H1 (cell line): ENCODE measurements around the gene TNFSF4.

Experiments
- ATF2 ChIP-seq: IDR thresholded peaks from 2 replicates; pipeline ENCODE4 v1.6.1; 2012; ENCODE audit warnings: low read length, inconsistent platforms
- BACH1 ChIP-seq: IDR thresholded peaks from 2 replicates; pipeline ENCODE4 v1.6.1; 2012; ENCODE audit warnings: low read length, improper control_type of control experiment
- CBX5 ChIP-seq: fragments of 300-800, 300-1000 bp; sonication (generic); IDR thresholded peaks from 2 replicates; pipeline ENCODE4 v1.7.1; 2016; ENCODE audit warnings: antibody characterized with exemption, low read length, low read depth
- CTCF ChIP-seq, 3 experiments: IDR thresholded peaks; 1 replicate in 2 of 3; 2 replicates in 1 of 3; pipeline versions ENCODE4 v1.5.1 to v1.6.1; 2011; ENCODE audit warnings: low read length in 3 of 3, mild to moderate bottlenecking in 3 of 3, inconsistent platforms in 2 of 3, low read depth in 1 of 3, moderate library complexity in 1 of 3; ENCODE audit not compliant: insufficient read depth in 1 of 3; ENCODE audit errors: control extremely low read depth in 1 of 3
- JUND ChIP-seq: IDR thresholded peaks from 2 replicates; pipeline ENCODE4 v1.6.1; 2011; ENCODE audit warnings: mild to moderate bottlenecking, improper control_type of control experiment, low read length
- POLR2A ChIP-seq, 2 experiments: IDR thresholded peaks; 1 replicate in 1 of 2; 2 replicates in 1 of 2; pipeline ENCODE4 v1.6.1; 2011; ENCODE audit warnings: low read depth in 2 of 2, low read length in 2 of 2, mild to moderate bottlenecking in 2 of 2; ENCODE audit errors: control extremely low read depth in 1 of 2
- RAD21 ChIP-seq, 2 experiments: IDR thresholded peaks in 1 of 2; conservative IDR thresholded peaks in 1 of 2; 2 replicates each; pipeline ENCODE4 v1.6.1; 2011; ENCODE audit warnings: low read depth in 2 of 2, low read length in 2 of 2, improper control_type of control experiment in 1 of 2, inconsistent platforms in 1 of 2, mild to moderate bottlenecking in 1 of 2, moderate library complexity in 1 of 2
- SIN3A ChIP-seq, 2 experiments: IDR thresholded peaks in 1 of 2; conservative IDR thresholded peaks in 1 of 2; 2 replicates each; pipeline ENCODE4 v1.6.1; 2011 to 2012; ENCODE audit warnings: low read length in 2 of 2, improper control_type of control experiment in 1 of 2, low read depth in 1 of 2, mild to moderate bottlenecking in 1 of 2
- TCF12 ChIP-seq: IDR thresholded peaks from 2 replicates; pipeline ENCODE4 v1.6.1; 2011; ENCODE audit warnings: low read depth, mild to moderate bottlenecking, low read length
- TF ChIP-seq, protein P1 (sequence below): IDR thresholded peaks from 2 replicates; pipeline ENCODE4 v1.6.1; 2011; ENCODE audit warnings: low read length, improper control_type of control experiment
- TF ChIP-seq, protein P2 (sequence below): IDR thresholded peaks from 2 replicates; pipeline ENCODE4 v1.6.1; 2012; ENCODE audit warnings: inconsistent platforms

DNA sequence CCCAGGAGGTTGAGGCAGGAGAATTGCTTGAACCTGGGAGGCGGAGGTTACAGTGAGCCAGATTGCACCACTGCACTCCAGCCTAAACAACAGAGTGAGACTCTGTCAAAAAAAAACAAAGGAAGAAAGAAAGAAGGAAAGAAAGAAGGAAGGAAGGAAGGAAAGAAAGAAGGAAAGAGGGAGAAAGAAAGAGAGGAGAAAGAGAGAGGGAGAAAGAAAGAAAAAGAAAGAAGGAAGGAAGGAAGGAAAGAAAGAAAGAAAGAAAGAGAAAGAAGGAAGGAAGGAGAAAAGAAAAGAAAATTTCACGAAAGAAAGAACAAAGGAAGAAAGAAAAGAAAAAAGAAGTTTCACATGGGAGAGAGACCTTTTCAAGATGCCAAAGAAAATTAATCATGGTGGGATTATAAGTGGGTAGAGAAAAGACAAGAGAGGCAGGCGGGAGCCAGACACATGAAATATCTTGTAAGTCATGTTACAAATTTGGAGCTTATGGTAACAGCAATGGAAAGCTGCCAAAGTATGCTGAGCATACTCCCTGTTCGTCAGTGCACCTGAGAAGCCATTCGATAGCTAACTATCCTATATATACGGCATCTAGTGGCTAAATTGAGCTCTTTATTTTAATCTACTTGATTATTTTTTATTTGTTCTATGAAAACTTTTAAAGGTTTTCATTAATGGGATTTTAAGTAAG lies 41.3 kb upstream of the TNFSF4 start:
- TF ChIP-seq CTCF (IDR thresholded peaks at IDR 0.05; ENCODE audit: control extremely low read depth in 1 of 3, insufficient read depth in 1 of 3, low read depth in 1 of 3, low read length in 3 of 3), result no peak
- no peak for TF ChIP-seq CBX5
- no peak for TF ChIP-seq POLR2A (IDR thresholded peaks at IDR 0.05; ENCODE audit: control extremely low read depth in 1 of 2, low read depth in 2 of 2, low read length in 2 of 2)
- TF ChIP-seq ATF2, result no peak
- TF ChIP-seq, protein P1, sequence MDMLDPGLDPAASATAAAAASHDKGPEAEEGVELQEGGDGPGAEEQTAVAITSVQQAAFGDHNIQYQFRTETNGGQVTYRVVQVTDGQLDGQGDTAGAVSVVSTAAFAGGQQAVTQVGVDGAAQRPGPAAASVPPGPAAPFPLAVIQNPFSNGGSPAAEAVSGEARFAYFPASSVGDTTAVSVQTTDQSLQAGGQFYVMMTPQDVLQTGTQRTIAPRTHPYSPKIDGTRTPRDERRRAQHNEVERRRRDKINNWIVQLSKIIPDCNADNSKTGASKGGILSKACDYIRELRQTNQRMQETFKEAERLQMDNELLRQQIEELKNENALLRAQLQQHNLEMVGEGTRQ, result no peak
- TF ChIP-seq, protein P2, sequence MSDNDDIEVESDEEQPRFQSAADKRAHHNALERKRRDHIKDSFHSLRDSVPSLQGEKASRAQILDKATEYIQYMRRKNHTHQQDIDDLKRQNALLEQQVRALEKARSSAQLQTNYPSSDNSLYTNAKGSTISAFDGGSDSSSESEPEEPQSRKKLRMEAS, result no peak
- no peak for TF ChIP-seq JUND
- TF ChIP-seq BACH1, result no peak
- no peak for TF ChIP-seq RAD21 (IDR thresholded peaks at IDR 0.05 in 1 of 2, conservative IDR thresholded peaks at IDR 0.05 in 1 of 2; ENCODE audit: low read depth in 2 of 2, low read length in 2 of 2)
- TF ChIP-seq TCF12, result no peak
- TF ChIP-seq SIN3A (conservative IDR thresholded peaks at IDR 0.05 in 1 of 2, IDR thresholded peaks at IDR 0.05 in 1 of 2; ENCODE audit: low read depth in 1 of 2, low read length in 2 of 2), result no peak
